GM23338 (cell line): Measurements from ENCODE around the gene KCNH6. TPM values are rescaled to one million over a fixed set of nuclear protein-coding genes. Genes with fewer than 3 reads are reported as not detected.

Experiments
- ATAC-seq: fragments of 200-7000 bp; cut with Tn5 transposase; 3 replicates; pipeline ENCODE4 v1.9.1; 2020
- DNase-seq: peaks from one replicate; pipeline ENCODE4 v3.0.0-alpha.2; 2015; ENCODE audit warnings: low spot score
- H2AFZ ChIP-seq: fragments of 200-600 bp; sonication (generic); 2 replicates; pipeline ENCODE4 v1.8.0; 2016; ENCODE audit warnings: antibody characterized with exemption, mild to moderate bottlenecking, moderate library complexity
- H3F3A ChIP-seq: fragments of 200-600 bp; sonication (generic); replicated peaks from 2 replicates; pipeline ENCODE4 v1.8.0; 2017; ENCODE audit warnings: antibody characterized with exemption, mixed run types, low read depth
- H3K27ac ChIP-seq: fragments of 200-600 bp; sonication (generic); 2 replicates; pipeline ENCODE4 v1.6.1; 2016; ENCODE audit warnings: low read depth
- H3K27me3 ChIP-seq: fragments of 200-600 bp; sonication (generic); 2 replicates; pipeline ENCODE4 v1.8.0; 2016; ENCODE audit warnings: mild to moderate bottlenecking, mixed run types, moderate library complexity; ENCODE audit not compliant: insufficient read depth
- H3K36me3 ChIP-seq: fragments of 200-600 bp; sonication (generic); 2 replicates; pipeline ENCODE4 v1.8.0; 2016; ENCODE audit warnings: mild to moderate bottlenecking; ENCODE audit not compliant: insufficient read depth
- H3K4me1 ChIP-seq: fragments of 200-600 bp; sonication (generic); 2 replicates; pipeline ENCODE4 v1.8.0; 2016; ENCODE audit warnings: mild to moderate bottlenecking, moderate library complexity; ENCODE audit not compliant: insufficient read depth
- H3K4me2 ChIP-seq: fragments of 200-600 bp; sonication (generic); 2 replicates; pipeline ENCODE4 v1.7.1; 2017; ENCODE audit warnings: mixed run types
- H3K4me3 ChIP-seq: fragments of 200-600 bp; sonication (generic); 2 replicates; pipeline ENCODE4 v1.6.1; 2016; ENCODE audit warnings: mixed run types
- H3K79me2 ChIP-seq: fragments of 200-600 bp; sonication (generic); replicated peaks from 2 replicates; pipeline ENCODE4 v1.8.0; 2017; ENCODE audit warnings: mild to moderate bottlenecking; ENCODE audit not compliant: insufficient read depth
- H3K9me2 ChIP-seq: fragments of 200-600 bp; sonication (generic); 2 replicates; pipeline ENCODE4 v1.8.0; 2017; ENCODE audit not compliant: insufficient read depth
- H4K20me1 ChIP-seq: fragments of 200-600 bp; sonication (generic); replicated peaks from 2 replicates; pipeline ENCODE4 v1.8.0; 2017; ENCODE audit warnings: mild to moderate bottlenecking; ENCODE audit not compliant: insufficient read depth
- H3K27ac Mint-ChIP-seq: 2 replicates; pipeline ENCODE4 v1.8.0; 2020; ENCODE audit warnings: inconsistent platforms, mild to moderate bottlenecking, moderate library complexity, mixed read lengths
- H3K27me3 Mint-ChIP-seq: 3 replicates; pipeline ENCODE4 v1.8.0; 2022; ENCODE audit warnings: low read depth, mild to moderate bottlenecking, moderate library complexity, mixed read lengths, inconsistent platforms; ENCODE audit not compliant: insufficient read depth, poor library complexity
- H3K36me3 Mint-ChIP-seq: 3 replicates; pipeline ENCODE4 v1.8.0; 2021; ENCODE audit warnings: low read depth, mild to moderate bottlenecking, inconsistent platforms, moderate library complexity, mixed read lengths
- H3K4me1 Mint-ChIP-seq: 3 replicates; pipeline ENCODE4 v1.8.0; 2020; ENCODE audit warnings: mild to moderate bottlenecking, inconsistent platforms, mixed read lengths
- H3K4me3 Mint-ChIP-seq: 3 replicates; pipeline ENCODE4 v1.8.0; 2021; ENCODE audit warnings: moderate library complexity, mild to moderate bottlenecking, inconsistent platforms, mixed read lengths
- H3K9me3 Mint-ChIP-seq: 3 replicates; pipeline ENCODE4 v1.8.0; 2020; ENCODE audit warnings: moderate library complexity, mild to moderate bottlenecking, inconsistent platforms, mixed read lengths
- EZH2 ChIP-seq: fragments of 200-600 bp; sonication (generic); IDR thresholded peaks from one replicate; pipeline ENCODE4 v1.8.0; 2017; ENCODE audit warnings: antibody characterized with exemption, mild to moderate bottlenecking, low read depth; ENCODE audit not compliant: unreplicated experiment
- EZH2phosphoT487 ChIP-seq: fragments of 200-600 bp; sonication (generic); IDR thresholded peaks from one replicate; pipeline ENCODE4 v1.8.1; 2018; ENCODE audit warnings: antibody characterized with exemption; ENCODE audit not compliant: unreplicated experiment
- JUNB ChIP-seq: IDR thresholded peaks from one replicate; pipeline ENCODE4 v1.6.1; 2016; ENCODE audit warnings: antibody characterized with exemption; ENCODE audit not compliant: unreplicated experiment
- NANOG ChIP-seq: IDR thresholded peaks from 2 replicates; pipeline ENCODE4 v1.6.1; 2016; ENCODE audit warnings: antibody characterized with exemption, borderline replicate concordance
- POLR2AphosphoS5 ChIP-seq: IDR thresholded peaks from 2 replicates; pipeline ENCODE4 v1.6.1; 2016; ENCODE audit warnings: antibody characterized with exemption, low read depth
- STAT1 ChIP-seq: IDR thresholded peaks from one replicate; pipeline ENCODE4 v1.6.1; 2016; ENCODE audit warnings: antibody characterized with exemption; ENCODE audit not compliant: unreplicated experiment
- ZNF114 ChIP-seq: fragments of 250-450 bp; sonication (Bioruptor Pico); IDR thresholded peaks from 2 replicates; pipeline ENCODE4 v1.5.0; 2020; ENCODE audit warnings: mild to moderate bottlenecking, moderate library complexity
- ZNF331 ChIP-seq: fragments of 250-450 bp; sonication (Bioruptor Pico); IDR thresholded peaks from 2 replicates; pipeline ENCODE4 v1.5.0; 2020; ENCODE audit warnings: low read depth, mild to moderate bottlenecking, moderate library complexity
- polyA plus RNA-seq: library from polyadenylated mRNA; unstranded; fragments of >200 nt; fragmentation: Nextera tagmentation; extraction: Ambion mirVana; gene quantifications from 2 replicates; pipeline ENCODE4 v1.2.1, GENCODE V29; 2016
- total RNA-seq: library from RNA; depleted of rRNA; stranded (reverse); fragments of >200 nt; shearing (Covaris generic); gene quantifications from 2 replicates; pipeline ENCODE4 v1.2.3, GENCODE V29; 2014
- TF ChIP-seq, protein P1 (sequence below): fragments of 250-450 bp; sonication (Bioruptor Pico); IDR thresholded peaks from 2 replicates; pipeline ENCODE4 v1.5.0; 2020; ENCODE audit warnings: mild to moderate bottlenecking, moderate library complexity
- TF ChIP-seq, protein P2 (sequence below): IDR thresholded peaks from 2 replicates; pipeline ENCODE4 v1.6.1; 2016; ENCODE audit warnings: antibody characterized with exemption
- TF ChIP-seq, protein P3 (sequence below), 2 experiments: fragments of 200-600 bp in 1 of 2; sonication (generic) in 1 of 2; conservative IDR thresholded peaks; 2 replicates each; pipeline versions ENCODE4 v1.5.1 to v1.6.1; 2016 to 2017; ENCODE audit warnings: antibody characterized with exemption in 2 of 2, low read depth in 2 of 2, mild to moderate bottlenecking in 2 of 2, moderate library complexity in 1 of 2
- TF ChIP-seq, protein P4 (sequence below): IDR thresholded peaks from one replicate; pipeline ENCODE4 v1.6.1; 2018; ENCODE audit warnings: antibody characterized with exemption; ENCODE audit not compliant: unreplicated experiment

The KCNH6 gene
- total and polyA plus RNA-seq, 2 experiments from 2014 or later = 1.3 to 2.8 TPM

GRCh38 chr17:63587770-63588169, 64.6 kb downstream of the KCNH6 start:
- Histone ChIP-seq H2AFZ (no peak overlapping the region), H3K9me2 (no peaks in the 10 kb centered on the region), H3K4me1 (no peaks in the 10 kb centered on the region), H3F3A (no peaks in the 10 kb centered on the region), H3K36me3 (peaks cover 24% of the 10 kb centered on the region), H3K4me3 (no peak overlapping the region), H3K27me3 (no peaks in the 10 kb centered on the region), H4K20me1 (peaks cover 4% of the 10 kb centered on the region; the same call in 1 of the 2 replicates), H3K4me2 (no peak overlapping the region), H3K27ac (no peak overlapping the region), H3K79me2 (no peaks in the 10 kb centered on the region)
- H3K27ac Mint-ChIP-seq = no peak overlapping the region
- H3K4me3 Mint-ChIP-seq = no peak overlapping the region
- ATAC-seq (no peak), DNase-seq (no peak)
- peaks cover 2% of the 10 kb centered on the region for H3K27me3 Mint-ChIP-seq
- H3K4me1 Mint-ChIP-seq = no peaks in the 10 kb centered on the region
- H3K36me3 Mint-ChIP-seq = peaks cover 65% of the 10 kb centered on the region
- no peaks in the 10 kb centered on the region for H3K9me3 Mint-ChIP-seq
- TF ChIP-seq EZH2phosphoT487 = no peak
- TF ChIP-seq STAT1 = no peak
- TF ChIP-seq POLR2AphosphoS5 = no peak
- no peak for TF ChIP-seq ZNF331 (CRISPR knock-in tag)
- TF ChIP-seq, protein P1, sequence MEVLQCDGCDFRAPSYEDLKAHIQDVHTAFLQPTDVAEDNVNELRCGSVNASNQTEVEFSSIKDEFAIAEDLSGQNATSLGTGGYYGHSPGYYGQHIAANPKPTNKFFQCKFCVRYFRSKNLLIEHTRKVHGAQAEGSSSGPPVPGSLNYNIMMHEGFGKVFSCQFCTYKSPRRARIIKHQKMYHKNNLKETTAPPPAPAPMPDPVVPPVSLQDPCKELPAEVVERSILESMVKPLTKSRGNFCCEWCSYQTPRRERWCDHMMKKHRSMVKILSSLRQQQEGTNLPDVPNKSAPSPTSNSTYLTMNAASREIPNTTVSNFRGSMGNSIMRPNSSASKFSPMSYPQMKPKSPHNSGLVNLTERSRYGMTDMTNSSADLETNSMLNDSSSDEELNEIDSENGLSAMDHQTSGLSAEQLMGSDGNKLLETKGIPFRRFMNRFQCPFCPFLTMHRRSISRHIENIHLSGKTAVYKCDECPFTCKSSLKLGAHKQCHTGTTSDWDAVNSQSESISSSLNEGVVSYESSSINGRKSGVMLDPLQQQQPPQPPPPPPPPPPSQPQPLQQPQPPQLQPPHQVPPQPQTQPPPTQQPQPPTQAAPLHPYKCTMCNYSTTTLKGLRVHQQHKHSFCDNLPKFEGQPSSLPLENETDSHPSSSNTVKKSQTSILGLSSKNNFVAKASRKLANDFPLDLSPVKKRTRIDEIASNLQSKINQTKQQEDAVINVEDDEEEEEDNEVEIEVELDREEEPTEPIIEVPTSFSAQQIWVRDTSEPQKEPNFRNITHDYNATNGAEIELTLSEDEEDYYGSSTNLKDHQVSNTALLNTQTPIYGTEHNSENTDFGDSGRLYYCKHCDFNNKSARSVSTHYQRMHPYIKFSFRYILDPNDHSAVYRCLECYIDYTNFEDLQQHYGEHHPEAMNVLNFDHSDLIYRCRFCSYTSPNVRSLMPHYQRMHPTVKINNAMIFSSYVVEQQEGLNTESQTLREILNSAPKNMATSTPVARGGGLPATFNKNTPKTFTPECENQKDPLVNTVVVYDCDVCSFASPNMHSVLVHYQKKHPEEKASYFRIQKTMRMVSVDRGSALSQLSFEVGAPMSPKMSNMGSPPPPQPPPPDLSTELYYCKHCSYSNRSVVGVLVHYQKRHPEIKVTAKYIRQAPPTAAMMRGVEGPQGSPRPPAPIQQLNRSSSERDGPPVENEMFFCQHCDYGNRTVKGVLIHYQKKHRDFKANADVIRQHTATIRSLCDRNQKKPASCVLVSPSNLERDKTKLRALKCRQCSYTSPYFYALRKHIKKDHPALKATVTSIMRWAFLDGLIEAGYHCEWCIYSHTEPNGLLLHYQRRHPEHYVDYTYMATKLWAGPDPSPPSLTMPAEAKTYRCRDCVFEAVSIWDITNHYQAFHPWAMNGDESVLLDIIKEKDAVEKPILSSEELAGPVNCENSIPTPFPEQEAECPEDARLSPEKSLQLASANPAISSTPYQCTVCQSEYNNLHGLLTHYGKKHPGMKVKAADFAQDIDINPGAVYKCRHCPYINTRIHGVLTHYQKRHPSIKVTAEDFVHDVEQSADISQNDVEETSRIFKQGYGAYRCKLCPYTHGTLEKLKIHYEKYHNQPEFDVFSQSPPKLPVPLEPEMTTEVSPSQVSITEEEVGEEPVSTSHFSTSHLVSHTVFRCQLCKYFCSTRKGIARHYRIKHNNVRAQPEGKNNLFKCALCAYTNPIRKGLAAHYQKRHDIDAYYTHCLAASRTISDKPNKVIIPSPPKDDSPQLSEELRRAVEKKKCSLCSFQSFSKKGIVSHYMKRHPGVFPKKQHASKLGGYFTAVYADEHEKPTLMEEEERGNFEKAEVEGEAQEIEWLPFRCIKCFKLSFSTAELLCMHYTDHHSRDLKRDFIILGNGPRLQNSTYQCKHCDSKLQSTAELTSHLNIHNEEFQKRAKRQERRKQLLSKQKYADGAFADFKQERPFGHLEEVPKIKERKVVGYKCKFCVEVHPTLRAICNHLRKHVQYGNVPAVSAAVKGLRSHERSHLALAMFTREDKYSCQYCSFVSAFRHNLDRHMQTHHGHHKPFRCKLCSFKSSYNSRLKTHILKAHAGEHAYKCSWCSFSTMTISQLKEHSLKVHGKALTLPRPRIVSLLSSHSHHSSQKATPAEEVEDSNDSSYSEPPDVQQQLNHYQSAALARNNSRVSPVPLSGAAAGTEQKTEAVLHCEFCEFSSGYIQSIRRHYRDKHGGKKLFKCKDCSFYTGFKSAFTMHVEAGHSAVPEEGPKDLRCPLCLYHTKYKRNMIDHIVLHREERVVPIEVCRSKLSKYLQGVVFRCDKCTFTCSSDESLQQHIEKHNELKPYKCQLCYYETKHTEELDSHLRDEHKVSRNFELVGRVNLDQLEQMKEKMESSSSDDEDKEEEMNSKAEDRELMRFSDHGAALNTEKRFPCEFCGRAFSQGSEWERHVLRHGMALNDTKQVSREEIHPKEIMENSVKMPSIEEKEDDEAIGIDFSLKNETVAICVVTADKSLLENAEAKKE (CRISPR knock-in tag) = no peak
- TF ChIP-seq JUNB = no peak
- no peak for TF ChIP-seq NANOG
- TF ChIP-seq, protein P2, sequence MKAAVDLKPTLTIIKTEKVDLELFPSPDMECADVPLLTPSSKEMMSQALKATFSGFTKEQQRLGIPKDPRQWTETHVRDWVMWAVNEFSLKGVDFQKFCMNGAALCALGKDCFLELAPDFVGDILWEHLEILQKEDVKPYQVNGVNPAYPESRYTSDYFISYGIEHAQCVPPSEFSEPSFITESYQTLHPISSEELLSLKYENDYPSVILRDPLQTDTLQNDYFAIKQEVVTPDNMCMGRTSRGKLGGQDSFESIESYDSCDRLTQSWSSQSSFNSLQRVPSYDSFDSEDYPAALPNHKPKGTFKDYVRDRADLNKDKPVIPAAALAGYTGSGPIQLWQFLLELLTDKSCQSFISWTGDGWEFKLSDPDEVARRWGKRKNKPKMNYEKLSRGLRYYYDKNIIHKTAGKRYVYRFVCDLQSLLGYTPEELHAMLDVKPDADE = no peak
- TF ChIP-seq, protein P3, sequence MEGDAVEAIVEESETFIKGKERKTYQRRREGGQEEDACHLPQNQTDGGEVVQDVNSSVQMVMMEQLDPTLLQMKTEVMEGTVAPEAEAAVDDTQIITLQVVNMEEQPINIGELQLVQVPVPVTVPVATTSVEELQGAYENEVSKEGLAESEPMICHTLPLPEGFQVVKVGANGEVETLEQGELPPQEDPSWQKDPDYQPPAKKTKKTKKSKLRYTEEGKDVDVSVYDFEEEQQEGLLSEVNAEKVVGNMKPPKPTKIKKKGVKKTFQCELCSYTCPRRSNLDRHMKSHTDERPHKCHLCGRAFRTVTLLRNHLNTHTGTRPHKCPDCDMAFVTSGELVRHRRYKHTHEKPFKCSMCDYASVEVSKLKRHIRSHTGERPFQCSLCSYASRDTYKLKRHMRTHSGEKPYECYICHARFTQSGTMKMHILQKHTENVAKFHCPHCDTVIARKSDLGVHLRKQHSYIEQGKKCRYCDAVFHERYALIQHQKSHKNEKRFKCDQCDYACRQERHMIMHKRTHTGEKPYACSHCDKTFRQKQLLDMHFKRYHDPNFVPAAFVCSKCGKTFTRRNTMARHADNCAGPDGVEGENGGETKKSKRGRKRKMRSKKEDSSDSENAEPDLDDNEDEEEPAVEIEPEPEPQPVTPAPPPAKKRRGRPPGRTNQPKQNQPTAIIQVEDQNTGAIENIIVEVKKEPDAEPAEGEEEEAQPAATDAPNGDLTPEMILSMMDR (conservative IDR thresholded peaks at IDR 0.05; ENCODE audit: low read depth in 2 of 2) = no peak
- TF ChIP-seq, protein P4, sequence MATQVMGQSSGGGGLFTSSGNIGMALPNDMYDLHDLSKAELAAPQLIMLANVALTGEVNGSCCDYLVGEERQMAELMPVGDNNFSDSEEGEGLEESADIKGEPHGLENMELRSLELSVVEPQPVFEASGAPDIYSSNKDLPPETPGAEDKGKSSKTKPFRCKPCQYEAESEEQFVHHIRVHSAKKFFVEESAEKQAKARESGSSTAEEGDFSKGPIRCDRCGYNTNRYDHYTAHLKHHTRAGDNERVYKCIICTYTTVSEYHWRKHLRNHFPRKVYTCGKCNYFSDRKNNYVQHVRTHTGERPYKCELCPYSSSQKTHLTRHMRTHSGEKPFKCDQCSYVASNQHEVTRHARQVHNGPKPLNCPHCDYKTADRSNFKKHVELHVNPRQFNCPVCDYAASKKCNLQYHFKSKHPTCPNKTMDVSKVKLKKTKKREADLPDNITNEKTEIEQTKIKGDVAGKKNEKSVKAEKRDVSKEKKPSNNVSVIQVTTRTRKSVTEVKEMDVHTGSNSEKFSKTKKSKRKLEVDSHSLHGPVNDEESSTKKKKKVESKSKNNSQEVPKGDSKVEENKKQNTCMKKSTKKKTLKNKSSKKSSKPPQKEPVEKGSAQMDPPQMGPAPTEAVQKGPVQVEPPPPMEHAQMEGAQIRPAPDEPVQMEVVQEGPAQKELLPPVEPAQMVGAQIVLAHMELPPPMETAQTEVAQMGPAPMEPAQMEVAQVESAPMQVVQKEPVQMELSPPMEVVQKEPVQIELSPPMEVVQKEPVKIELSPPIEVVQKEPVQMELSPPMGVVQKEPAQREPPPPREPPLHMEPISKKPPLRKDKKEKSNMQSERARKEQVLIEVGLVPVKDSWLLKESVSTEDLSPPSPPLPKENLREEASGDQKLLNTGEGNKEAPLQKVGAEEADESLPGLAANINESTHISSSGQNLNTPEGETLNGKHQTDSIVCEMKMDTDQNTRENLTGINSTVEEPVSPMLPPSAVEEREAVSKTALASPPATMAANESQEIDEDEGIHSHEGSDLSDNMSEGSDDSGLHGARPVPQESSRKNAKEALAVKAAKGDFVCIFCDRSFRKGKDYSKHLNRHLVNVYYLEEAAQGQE = no peak
- TF ChIP-seq EZH2 = no peak
- no peak for TF ChIP-seq ZNF114 (CRISPR knock-in tag)
